ENCODE data around the gene ENTHD1. TPM values are rescaled to one million over a fixed set of nuclear protein-coding genes. Genes with fewer than 3 reads are reported as not detected.

Gene ENTHD1
- total and polyA plus RNA-seq, 9 of the 15 experiments (the other 6 are each of a cell fraction or from before 2014, with no cell fraction given), result 0.13 to 0.98 (median 0.35) TPM

GRCh38 chr22:39776295-39777009, 117.1 kb downstream of the ENTHD1 start:
- ChIA-PET CTCF (ENCODE audit: low intra/inter-chr PET ratio) (no interaction called here), POLR2A (interaction anchor here (1.7 kb wide), 1 partner anchor 11 kb away, joined by 5 read pairs; no protein-coding TSS in a partner anchor)
- DNase-seq (ENCODE audit: extremely low read depth in 1 of 4, low spot score in 3 of 4), result no peak
- no peak for FAIRE-seq
- ATAC-seq, result no peak
- no peak overlapping the region for H2AFZ ChIP-seq (ENCODE audit: low read depth, low read length)
- BruUV-seq (replicated peaks), result no TSS peak
- H3K9ac ChIP-seq (ENCODE audit: insufficient read depth in 1 of 2, low read depth in 2 of 2, low read length in 2 of 2), result no peak overlapping the region
- H3K27me3 ChIP-seq (ENCODE audit: control insufficient read depth in 2 of 2, insufficient read depth in 2 of 2, low read length in 2 of 2), result no peaks in the 10 kb centered on the region
- H3K9me3 ChIP-seq (replicated peaks; ENCODE audit: control insufficient read depth, insufficient read depth, low read depth, low read length), result no peaks in the 10 kb centered on the region
- in situ Hi-C loops (cut with MboI), result no loop called here
- H3K27ac ChIP-seq (ENCODE audit: extremely low read depth, low read depth, low read length), result no peak overlapping the region
- peaks cover 0 to 14% of the 10 kb centered on the region in 2 experiments; a peak in 4 of 5 replicates for H3K4me1 ChIP-seq (replicated peaks in 1 of 2; ENCODE audit: control insufficient read depth in 2 of 2, insufficient read depth in 2 of 2, low read length in 2 of 2)
- no peak overlapping the region for H3K4me3 ChIP-seq
- intact Hi-C loops (cut with micrococcal nuclease), result no loop called here
- no peaks in the 10 kb centered on the region for H3K9me1 ChIP-seq (ENCODE audit: control insufficient read depth, insufficient read depth, low read length)
- H4K20me1 ChIP-seq (replicated peaks; ENCODE audit: control insufficient read depth, insufficient read depth, low read length), result no peaks in the 10 kb centered on the region
- no peaks in the 10 kb centered on the region for H3K36me3 ChIP-seq (ENCODE audit: control insufficient read depth, insufficient read depth, low read length)
- no peak overlapping the region for H3K4me2 ChIP-seq (ENCODE audit: insufficient read depth, low read length)
- no peaks in the 10 kb centered on the region for H3K79me2 ChIP-seq (ENCODE audit: control insufficient read depth, insufficient read depth, low read length)
- WGBS (ENCODE audit: insufficient coverage, low coverage, missing lambda C conversion rate), result 14% methylated on average over 2 of the region's 2 CpGs
- TF ChIP-seq HNRNPH1 (optimal IDR thresholded peaks at IDR 0.05; ENCODE audit: low read depth, low read length), result no peak
- no peak for TF ChIP-seq CBFB (CRISPR knock-in tag; IDR thresholded peaks at IDR 0.05)
- peak; percentile 43; the same call in 1 of the 2 replicates for TF ChIP-seq EP300 (IDR thresholded peaks at IDR 0.05; ENCODE audit: low read length)
- no peak for TF ChIP-seq NR2F6 (CRISPR knock-in tag; IDR thresholded peaks at IDR 0.05)
- TF ChIP-seq NRF1 (conservative IDR thresholded peaks at IDR 0.05 in 1 of 2, IDR thresholded peaks at IDR 0.05 in 1 of 2), result no peak
- TF ChIP-seq ZSCAN32 (CRISPR knock-in tag; IDR thresholded peaks at IDR 0.05), result no peak
- no peak for TF ChIP-seq ZFPM2 (CRISPR knock-in tag; IDR thresholded peaks at IDR 0.05)

Data from K562 (cell line).